WERI-Rb-1 (cell line): ENCODE measurements around the gene CDKAL1.

Source experiments
- DNase-seq: peaks from one replicate; pipeline ENCODE4 v3.0.0-alpha.2; 2020
- H3K27ac ChIP-seq: fragments of 250-450 bp; sonication (Bioruptor Pico); 2 replicates; pipeline ENCODE4 v1.5.1; 2020; ENCODE audit warnings: mild to moderate bottlenecking, moderate library complexity
- H3K27me3 ChIP-seq: fragments of 250-450 bp; sonication (Bioruptor Pico); 2 replicates; pipeline ENCODE4 v1.5.1; 2021; ENCODE audit warnings: mild to moderate bottlenecking, low read depth, moderate library complexity; ENCODE audit not compliant: insufficient read depth, severe bottlenecking
- H3K36me3 ChIP-seq: fragments of 250-450 bp; sonication (Bioruptor Pico); 2 replicates; pipeline ENCODE4 v1.5.1; 2020; ENCODE audit warnings: mild to moderate bottlenecking, moderate library complexity
- H3K4me3 ChIP-seq: 2 replicates; pipeline ENCODE4 v1.5.1; 2011; ENCODE audit warnings: low read depth, mild to moderate bottlenecking, control low read depth, low read length
- H3K9me3 ChIP-seq: fragments of 250-450 bp; sonication (Bioruptor Pico); 2 replicates; pipeline ENCODE4 v1.5.1; 2021; ENCODE audit warnings: mild to moderate bottlenecking, moderate library complexity; ENCODE audit not compliant: severe bottlenecking
- CTCF ChIP-seq: IDR thresholded peaks from 2 replicates; pipeline ENCODE4 v1.5.1; 2011; ENCODE audit warnings: low read depth, mild to moderate bottlenecking, control low read depth, inconsistent platforms, low read length

CDKAL1 gene

GRCh38 chr6:21075986-21076385 is 541.7 kb downstream of the CDKAL1 start:
- peaks cover 10% of the 10 kb centered on the region for H3K9me3 ChIP-seq
- no peak overlapping the region for H3K27ac ChIP-seq
- no peak overlapping the region for H3K4me3 ChIP-seq
- no peak for DNase-seq
- peaks cover 4% of the 10 kb centered on the region; the same call in 1 of the 2 replicates for H3K36me3 ChIP-seq
- H3K27me3 ChIP-seq, result no peaks in the 10 kb centered on the region
- TF ChIP-seq CTCF, result no peak

- DNase-seq, result no peak
- Histone ChIP-seq H3K9me3 (peaks cover 6% of the 10 kb centered on the region), H3K27me3 (no peaks in the 10 kb centered on the region), H3K27ac (no peak overlapping the region), H3K36me3 (no peaks in the 10 kb centered on the region), H3K4me3 (no peak overlapping the region)
- TF ChIP-seq CTCF, result no peak
These were observed 544.2 kb downstream of the CDKAL1 start for GRCh38 chr6:21078497-21078896.

- Histone ChIP-seq H3K4me3 (no peak overlapping the region), H3K36me3 (no peaks in the 10 kb centered on the region; the same call in 1 of the 2 replicates), H3K9me3 (no peaks in the 10 kb centered on the region), H3K27ac (no peak overlapping the region), H3K27me3 (no peaks in the 10 kb centered on the region)
- no peak for DNase-seq
- TF ChIP-seq CTCF, result no peak
These were observed 545.3 kb downstream of the CDKAL1 start for GRCh38 chr6:21079468-21080048.

DNA sequence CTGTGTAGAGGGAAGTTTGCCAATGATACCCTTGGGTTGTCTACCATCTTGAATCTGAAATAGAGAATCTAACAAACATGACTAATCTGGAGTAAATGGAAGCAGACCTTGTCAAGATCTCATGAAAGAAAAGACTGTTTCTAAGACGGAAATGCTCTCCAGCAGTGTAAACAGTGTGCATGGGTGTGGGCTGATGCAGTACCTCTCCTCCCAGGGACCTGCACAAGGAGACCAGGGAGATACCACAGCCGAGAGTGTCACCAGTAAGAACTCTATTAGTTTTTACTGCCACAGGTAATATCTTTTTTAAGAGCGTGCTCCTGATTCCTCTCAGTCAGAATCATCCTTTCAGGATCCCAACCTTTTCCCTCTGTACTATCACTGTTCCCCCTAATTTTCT is 546.0 kb downstream of the CDKAL1 start:
- Histone ChIP-seq H3K9me3 (no peaks in the 10 kb centered on the region), H3K36me3 (no peaks in the 10 kb centered on the region; the same call in 1 of the 2 replicates), H3K4me3 (no peak overlapping the region), H3K27me3 (no peaks in the 10 kb centered on the region), H3K27ac (no peak overlapping the region)
- no peak for TF ChIP-seq CTCF
- no peak for DNase-seq

GRCh38 chr6:21082091-21082490 is 547.8 kb downstream of the CDKAL1 start:
- DNase-seq, result no peak
- no peak for TF ChIP-seq CTCF
- Histone ChIP-seq H3K27ac (no peak overlapping the region), H3K9me3 (no peaks in the 10 kb centered on the region), H3K36me3 (no peaks in the 10 kb centered on the region; the same call in 1 of the 2 replicates), H3K4me3 (no peak overlapping the region), H3K27me3 (no peaks in the 10 kb centered on the region)

- TF ChIP-seq CTCF, result no peak
- no peaks in the 10 kb centered on the region; the same call in 1 of the 2 replicates for H3K36me3 ChIP-seq
- no peak for DNase-seq
- no peaks in the 10 kb centered on the region for H3K9me3 ChIP-seq
- no peak overlapping the region for H3K4me3 ChIP-seq
- no peak overlapping the region for H3K27ac ChIP-seq
- H3K27me3 ChIP-seq, result no peaks in the 10 kb centered on the region
These were observed 549.5 kb downstream of the CDKAL1 start for GRCh38 chr6:21083708-21084107.
